HCT116 (cell line): Measurements from ENCODE around the gene PMAIP1.

Experiments
- ATF3 ChIP-seq: IDR thresholded peaks from 2 replicates; pipeline ENCODE4 v1.6.1; 2012
- CEBPB ChIP-seq: IDR thresholded peaks from 2 replicates; pipeline ENCODE4 v1.6.1; 2012; ENCODE audit warnings: low read depth
- CTCF ChIP-seq, 3 experiments: fragments of 200-600 bp in 1 of 3; sonication (generic) in 1 of 3; IDR thresholded peaks in 2 of 3; conservative IDR thresholded peaks in 1 of 3; 2 replicates each; pipeline ENCODE4 v1.5.1; 2012 to 2017; ENCODE audit warnings: low read depth in 2 of 3, low read length in 2 of 3, antibody characterized with exemption in 1 of 3, borderline replicate concordance in 1 of 3, control low read depth in 1 of 3, mild to moderate bottlenecking in 1 of 3, mixed read lengths in 1 of 3, mixed run types in 1 of 3, moderate library complexity in 1 of 3; ENCODE audit not compliant: insufficient read depth in 1 of 3
- EGR1 ChIP-seq: IDR thresholded peaks from 2 replicates; pipeline ENCODE4 v1.6.1; 2012; ENCODE audit warnings: low read depth
- EZH2 ChIP-seq: fragments of 200-600 bp; sonication (generic); IDR thresholded peaks from 2 replicates; pipeline ENCODE4 v1.6.1; 2017; ENCODE audit warnings: antibody characterized with exemption, mixed run types
- EZH2phosphoT487 ChIP-seq: fragments of 200-600 bp; IDR thresholded peaks from 2 replicates; pipeline ENCODE4 v1.6.1; 2018; ENCODE audit warnings: antibody characterized with exemption, borderline replicate concordance
- JUND ChIP-seq: IDR thresholded peaks from 2 replicates; pipeline ENCODE4 v1.6.1; 2012
- POLR2A ChIP-seq: IDR thresholded peaks from 2 replicates; pipeline ENCODE4 v1.7.0; 2011; ENCODE audit warnings: borderline replicate concordance; ENCODE audit not compliant: insufficient read depth, insufficient read length; ENCODE audit errors: extremely low read depth
- POLR2AphosphoS5 ChIP-seq: IDR thresholded peaks from 2 replicates; pipeline ENCODE4 v1.6.1; 2011; ENCODE audit warnings: mild to moderate bottlenecking, low read depth, low read length, moderate library complexity
- RAD21 ChIP-seq: IDR thresholded peaks from 2 replicates; pipeline ENCODE4 v1.6.1; 2012; ENCODE audit warnings: low read depth, mild to moderate bottlenecking
- REST ChIP-seq: IDR thresholded peaks from 2 replicates; pipeline ENCODE4 v1.6.1; 2012; ENCODE audit warnings: low read depth
- TCF7L2 ChIP-seq: IDR thresholded peaks from 2 replicates; pipeline ENCODE4 v1.7.0; 2011; ENCODE audit warnings: borderline replicate concordance, inconsistent platforms; ENCODE audit not compliant: insufficient read depth, insufficient read length; ENCODE audit errors: extremely low read depth

- TF ChIP-seq CTCF (IDR thresholded peaks at IDR 0.05 in 2 of 3, conservative IDR thresholded peaks at IDR 0.05 in 1 of 3; ENCODE audit: borderline replicate concordance in 1 of 3, insufficient read depth in 1 of 3, low read depth in 2 of 3, low read length in 2 of 3) (no peak), RAD21 (no peak), EZH2phosphoT487 (no peak), POLR2AphosphoS5 (no peak), REST (no peak), EGR1 (no peak), CEBPB (no peak), TCF7L2 (no peak), JUND (no peak), ATF3 (no peak), POLR2A (no peak), EZH2 (no peak)
Measured at GRCh38 chr18:59892123-59892522, 7.7 kb upstream of the PMAIP1 start.
